Stomach (tissue), 9 donors: ENCODE measurements around the gene COL6A3. TPM values are rescaled to one million over a fixed set of nuclear protein-coding genes. Genes with fewer than 3 reads are reported as not detected.
A peak's percentile ranks its signal among the peaks of the same experiment; 100 is the strongest.

Experiments used
- DNase-seq, 2 donors: peaks; one replicate each; pipeline versions ENCODE4 v3.0.0 to v3.0.0-alpha.2; 2013 to 2019
- H3K27ac ChIP-seq, 5 donors: fragments of 200-600 bp in 4 of 5; sonication (generic) in 4 of 5; one replicate each; pipeline ENCODE4 v1.5.1; 2013 to 2019; ENCODE audit warnings: mild to moderate bottlenecking in 1 of 5, moderate library complexity in 1 of 5
- H3K27me3 ChIP-seq, 3 donors: fragments of 200-600 bp; sonication (generic); one replicate each; pipeline ENCODE4 v1.5.1; 2017 to 2019; ENCODE audit warnings: mixed run types in 1 of 3
- H3K36me3 ChIP-seq, 4 donors: fragments of 200-600 bp; sonication (generic); 1 replicate in 3 of 4; 2 replicates in 1 of 4; pipeline ENCODE4 v1.5.1; 2016 to 2019
- H3K4me1 ChIP-seq, 4 donors: fragments of 200-600 bp; sonication (generic); one replicate each; pipeline ENCODE4 v1.5.1; 2016 to 2019
- H3K4me3 ChIP-seq, 4 donors: fragments of 200-600 bp; sonication (generic) in 3 of 4; one replicate each; pipeline ENCODE4 v1.5.1; 2016 to 2019; ENCODE audit warnings: mild to moderate bottlenecking in 1 of 4
- H3K9me3 ChIP-seq, 4 donors: fragments of 200-600 bp; sonication (generic); one replicate each; pipeline ENCODE4 v1.5.1; 2016 to 2019
- CTCF ChIP-seq, 7 experiments: fragments of 450-650 bp in 4 of 7; fragments of 200-600 bp in 3 of 7; sonication (generic) in 3 of 7; IDR thresholded peaks; one replicate each; pipeline ENCODE4 v1.5.1; 2016 to 2019; ENCODE audit warnings: antibody characterized with exemption in 7 of 7, control low read depth in 2 of 7, mild to moderate bottlenecking in 1 of 7
- EP300 ChIP-seq: sonication (generic); formaldehyde crosslinking; IDR thresholded peaks from one replicate; pipeline ENCODE4 v1.6.1; 2017; ENCODE audit warnings: antibody characterized with exemption
- POLR2A ChIP-seq, 4 donors: fragments of 450-650 bp; IDR thresholded peaks; one replicate each; pipeline ENCODE4 v1.6.1; 2016; ENCODE audit warnings: antibody characterized with exemption in 4 of 4, control low read depth in 2 of 4, mild to moderate bottlenecking in 1 of 4, moderate library complexity in 1 of 4
- POLR2AphosphoS5 ChIP-seq, 3 donors: sonication (generic); formaldehyde crosslinking; IDR thresholded peaks; one replicate each; pipeline ENCODE4 v1.6.1; 2016; ENCODE audit warnings: antibody characterized with exemption in 3 of 3
- WGBS, 5 donors: extraction: QIAGEN DNeasy Blood & Tissue Kit in 3 of 5; methylation state at CpG; one replicate each; pipeline versions ENCODE4 v1.1.5 to v1.1.7; 2013 to 2018; 5-methylcytosine and 5-hydroxymethylcytosine counted together
- intact Hi-C: fragments of 100-400 bp; cut with DNase I; formaldehyde crosslinking; loops from one replicate; pipeline ENCODE4 v1.15.1; 2023; ENCODE audit warnings: low total_unique reads
- polyA plus RNA-seq, 3 donors: library from polyadenylated mRNA; stranded (reverse); fragments of 200-250 nt; gene quantifications; one replicate each; pipeline ENCODE4 v1.2.3, GENCODE V29; 2013
- total RNA-seq, 5 donors: library from RNA; depleted of rRNA; stranded (reverse); fragments of >200 nt; gene quantifications; one replicate each; pipeline versions ENCODE4 v1.1.0 to v1.2.3, GENCODE V29; 2014 to 2016
- donor health status: healthy with polysubstance abuse.
- donor health status: Bipolar disorder and iron deficiency.
- donor health status: healthy.

COL6A3 gene
- total and polyA plus RNA-seq, 8 donors = 9.3 to 411 (median 105) TPM

GRCh38 chr2:237298151-237299118 lies 115.5 kb downstream of the COL6A3 start:
- 71 to 84% (median 76%) methylated on average over 10 of the region's 10 CpGs for WGBS, 5 donors
- Histone ChIP-seq H3K27ac (peak overlapping the region in 2 of 5 donors; percentile 1 to 70), H3K4me3 (no peak overlapping the region), H3K4me1 (peaks cover 0 to 31% (median 5%) of the 10 kb centered on the region in 4 donors), H3K27me3 (no peaks in the 10 kb centered on the region), H3K36me3 (no peaks in the 10 kb centered on the region), H3K9me3 (no peaks in the 10 kb centered on the region)
- intact Hi-C loops = no loop called here
- no peak for DNase-seq
- TF ChIP-seq POLR2AphosphoS5 (IDR thresholded peaks at IDR 0.05) (peak in 1 of 3 donors; percentile 41), CTCF (IDR thresholded peaks at IDR 0.05) (no peak), EP300 (no peak), POLR2A (IDR thresholded peaks at IDR 0.05) (no peak)

GRCh38 chr2:237297421-237298150 lies 116.4 kb downstream of the COL6A3 start:
- H3K36me3 ChIP-seq = no peaks in the 10 kb centered on the region
- H3K4me1 ChIP-seq = peaks cover 0 to 31% (median 6%) of the 10 kb centered on the region in 4 donors
- intact Hi-C loops = no loop called here
- no peak for DNase-seq
- H3K27ac ChIP-seq = peak overlapping the region in 3 of 5 donors; percentile 5 to 70 (median 63)
- TF ChIP-seq EP300 (no peak), POLR2AphosphoS5 (IDR thresholded peaks at IDR 0.05) (no peak), CTCF (IDR thresholded peaks at IDR 0.05) (no peak), POLR2A (IDR thresholded peaks at IDR 0.05) (no peak)
- no peaks in the 10 kb centered on the region for H3K27me3 ChIP-seq
- 57 to 70% (median 66%) methylated on average over 6 of the region's 6 CpGs for WGBS, 5 donors
- no peak overlapping the region for H3K4me3 ChIP-seq
- no peaks in the 10 kb centered on the region for H3K9me3 ChIP-seq

- no peak overlapping the region for H3K4me3 ChIP-seq
- 37 to 50% (median 46%) methylated on average over 2 of the region's 2 CpGs for WGBS, 5 donors
- no peaks in the 10 kb centered on the region for H3K9me3 ChIP-seq
- H3K27me3 ChIP-seq = no peaks in the 10 kb centered on the region
- no peak for DNase-seq
- peak overlapping the region in 4 of 5 donors; percentile 5 to 70 (median 50) for H3K27ac ChIP-seq
- peaks cover 0 to 36% (median 11%) of the 10 kb centered on the region in 4 donors for H3K4me1 ChIP-seq
- no peaks in the 10 kb centered on the region for H3K36me3 ChIP-seq
- TF ChIP-seq POLR2AphosphoS5 (IDR thresholded peaks at IDR 0.05) (no peak), POLR2A (IDR thresholded peaks at IDR 0.05) (no peak), EP300 (no peak), CTCF (IDR thresholded peaks at IDR 0.05) (no peak)
- intact Hi-C loops = no loop called here
Measured at GRCh38 chr2:237296756-237297155, 117.2 kb downstream of the COL6A3 start.

GRCh38 chr2:237295889-237296480 lies 118.0 kb downstream of the COL6A3 start:
- H3K9me3 ChIP-seq = no peaks in the 10 kb centered on the region
- peak overlapping the region in 3 of 5 donors; percentile 4 to 63 (median 42) for H3K27ac ChIP-seq
- H3K4me1 ChIP-seq = peaks cover 0 to 44% (median 18%) of the 10 kb centered on the region in 4 donors
- intact Hi-C loops = no loop called here
- H3K4me3 ChIP-seq = no peak overlapping the region
- DNase-seq = no peak
- H3K27me3 ChIP-seq = no peaks in the 10 kb centered on the region
- no peaks in the 10 kb centered on the region for H3K36me3 ChIP-seq
- TF ChIP-seq EP300 (no peak), POLR2A (IDR thresholded peaks at IDR 0.05) (no peak), CTCF (IDR thresholded peaks at IDR 0.05) (no peak), POLR2AphosphoS5 (IDR thresholded peaks at IDR 0.05) (no peak)
- 90 to 96% (median 96%) methylated on average over 10 of the region's 10 CpGs for WGBS, 5 donors
